Activated naive CD8-positive, alpha-beta T cell treated with anti-CD3 and anti-CD28 coated beads, Interleukin-2, amount 10 ng/mL, durations not matched to agents 7 days and 5 days (primary cell): Measurements from ENCODE around the gene METTL4. TPM values are rescaled to one million over a fixed set of nuclear protein-coding genes. Genes with fewer than 3 reads are reported as not detected.

Experiments used
- ATAC-seq: fragments of 150-1000 bp; cut with Tn5 transposase; one replicate; pipeline ENCODE4 v1.10.0; 2021; ENCODE audit warnings: low read depth, moderate library complexity
- POLR2A ChIA-PET: fragments of 350-600 bp; sonication (Branson Sonifier 250); formaldehyde crosslinking; loops from one replicate; lab custom pipeline; 2021; ENCODE audit warnings: antibody characterized with exemption; lab: Charles Lee
- DNase-seq: peaks from one replicate; pipeline ENCODE4 v3.0.0; 2021
- H3K27ac Mint-ChIP-seq: one replicate; pipeline ENCODE4 v1.8.0; 2022; ENCODE audit warnings: mild to moderate bottlenecking, mixed read lengths
- H3K27me3 Mint-ChIP-seq: one replicate; pipeline ENCODE4 v1.8.0; 2022; ENCODE audit warnings: mild to moderate bottlenecking, moderate library complexity, mixed read lengths
- H3K36me3 Mint-ChIP-seq: one replicate; pipeline ENCODE4 v1.8.0; 2021; ENCODE audit warnings: mild to moderate bottlenecking, mixed read lengths
- H3K4me1 Mint-ChIP-seq: one replicate; pipeline ENCODE4 v1.8.0; 2021; ENCODE audit warnings: mixed read lengths
- H3K4me3 Mint-ChIP-seq: one replicate; pipeline ENCODE4 v1.8.0; 2022; ENCODE audit warnings: mild to moderate bottlenecking, moderate library complexity, mixed read lengths
- H3K9me3 Mint-ChIP-seq: one replicate; pipeline ENCODE4 v1.8.0; 2021; ENCODE audit warnings: mixed read lengths
- total RNA-seq, 2 experiments: library from RNA; stranded (reverse); gene quantifications; one replicate each; pipeline ENCODE4 v1.2.3, GENCODE V29; 2021

The METTL4 gene
- 10 to 100 TPM; 22.7 to 25.8 TPM for total RNA-seq

DNA sequence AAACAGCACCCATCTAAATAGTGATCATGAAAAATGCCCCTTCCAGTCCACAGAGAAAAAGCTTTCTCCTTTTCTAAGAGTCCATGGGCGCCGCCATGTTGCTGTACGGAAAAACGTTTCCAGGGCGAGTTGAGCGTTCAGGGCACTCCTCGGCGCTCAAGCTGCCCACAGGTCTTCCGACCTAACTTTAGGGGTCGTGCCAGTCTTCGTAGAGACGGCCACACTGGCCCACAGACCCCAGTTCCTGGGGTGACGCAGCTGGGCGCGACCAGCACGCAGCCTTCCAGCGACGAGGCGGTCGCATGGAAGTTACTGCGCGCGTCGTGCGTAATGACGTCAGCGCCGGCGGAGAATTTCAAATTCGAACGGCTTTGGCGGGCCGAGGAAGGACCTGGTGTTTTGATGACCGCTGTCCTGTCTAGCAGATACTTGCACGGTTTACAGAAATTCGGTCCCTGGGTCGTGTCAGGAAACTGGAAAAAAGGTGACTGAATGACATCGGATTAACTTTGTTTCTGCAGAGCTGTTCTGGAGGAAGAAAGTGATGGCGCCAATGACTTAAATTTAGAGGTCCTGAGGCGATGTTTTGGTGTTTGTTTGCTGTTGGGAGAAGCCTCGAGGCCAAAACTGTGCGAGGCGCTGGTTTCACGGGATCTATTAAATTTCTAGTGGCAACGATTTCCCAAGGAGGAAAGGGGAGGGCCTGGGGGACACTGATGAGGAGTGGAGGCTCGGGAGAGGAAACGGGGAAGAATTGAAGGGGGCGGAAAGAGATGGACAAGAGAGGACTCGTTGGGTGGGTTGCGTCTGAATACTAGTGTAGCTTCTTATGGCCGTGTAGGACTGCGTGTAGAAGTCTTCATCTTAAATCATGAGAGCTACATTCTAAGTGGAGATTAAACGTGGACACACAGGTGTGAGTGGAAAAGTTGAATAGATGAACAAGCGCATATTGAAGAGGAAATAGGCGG is at the start of gene METTL4, which contains the start of gene NDC80:
TSS of gene METTL4 (minus strand) at position 306 of the 971 bp plus-strand sequence. CDS start 4,289 bp downstream, outside the sequence.
TSS of gene NDC80 (plus strand) at position 358 of the 971 bp plus-strand sequence. CDS start 1,429 bp downstream, outside the sequence.
- Mint-ChIP-seq H3K4me1 (peaks cover 39% of the 10 kb centered on the region), H3K27me3 (no peaks in the 10 kb centered on the region), H3K27ac (peak within 1 kb of the TSS; percentile 98), H3K36me3 (peaks cover 47% of the 10 kb centered on the region), H3K4me3 (peak within 1 kb of the TSS; percentile 100), H3K9me3 (no peaks in the 10 kb centered on the region)
- ATAC-seq = peak; percentile 79
- POLR2A ChIA-PET = interaction anchor here (0.6 to 7.5 kb wide), 12 partner anchors 9 to 1022 kb away, joined by 3 to 80 read pairs (median 6); partner anchors contain the start of gene SMCHD1
- peak; percentile 90 for DNase-seq

- POLR2A ChIA-PET = no interaction called here
- no peak overlapping the region for H3K4me3 Mint-ChIP-seq
- peaks cover 33% of the 10 kb centered on the region for H3K36me3 Mint-ChIP-seq
- no peaks in the 10 kb centered on the region for H3K4me1 Mint-ChIP-seq
- H3K27me3 Mint-ChIP-seq = no peaks in the 10 kb centered on the region
- ATAC-seq (no peak), DNase-seq (no peak)
- H3K27ac Mint-ChIP-seq = no peak overlapping the region
- no peaks in the 10 kb centered on the region for H3K9me3 Mint-ChIP-seq
Observed at GRCh38 chr18:2618009-2618408, 46.7 kb upstream of the METTL4 start.

DNA sequence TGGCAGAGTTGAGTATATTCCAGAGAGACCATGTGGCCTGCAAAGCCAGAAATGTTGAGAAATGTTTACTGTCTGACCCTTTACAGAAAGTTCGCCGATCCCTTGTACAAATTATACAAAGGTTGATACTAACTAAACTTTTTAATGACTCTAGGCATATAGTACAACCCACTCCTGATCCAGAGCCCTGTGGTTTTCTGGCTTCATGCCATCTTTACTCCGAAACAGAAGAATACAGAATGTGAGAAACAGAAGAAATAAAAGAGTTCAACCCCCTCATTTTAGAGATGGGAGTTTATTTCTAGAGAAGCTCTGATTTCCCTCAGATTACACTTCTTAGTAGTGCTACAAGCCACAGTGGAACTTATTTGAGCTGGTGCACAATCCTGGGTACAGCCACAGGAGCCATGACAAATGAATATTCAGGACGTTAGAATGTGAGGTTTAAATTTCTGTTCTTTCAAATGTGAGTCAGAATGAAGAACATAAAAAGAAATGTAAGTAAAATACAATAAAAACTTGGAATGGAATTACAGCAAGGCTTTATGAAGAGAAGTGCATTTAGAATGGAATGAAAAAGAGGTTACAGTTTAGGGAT is 46.2 kb upstream of the METTL4 start:
- POLR2A ChIA-PET = interaction anchor here (1.3 kb wide), 1 partner anchor 39 kb away, joined by 7 read pairs; the partner anchor contains the start of gene SMCHD1
- Mint-ChIP-seq H3K27me3 (no peaks in the 10 kb centered on the region), H3K9me3 (no peaks in the 10 kb centered on the region), H3K27ac (peak overlapping the region; percentile 25), H3K4me3 (no peak overlapping the region), H3K36me3 (peaks cover 38% of the 10 kb centered on the region), H3K4me1 (no peaks in the 10 kb centered on the region)
- ATAC-seq = no peak
- DNase-seq = no peak

DNA sequence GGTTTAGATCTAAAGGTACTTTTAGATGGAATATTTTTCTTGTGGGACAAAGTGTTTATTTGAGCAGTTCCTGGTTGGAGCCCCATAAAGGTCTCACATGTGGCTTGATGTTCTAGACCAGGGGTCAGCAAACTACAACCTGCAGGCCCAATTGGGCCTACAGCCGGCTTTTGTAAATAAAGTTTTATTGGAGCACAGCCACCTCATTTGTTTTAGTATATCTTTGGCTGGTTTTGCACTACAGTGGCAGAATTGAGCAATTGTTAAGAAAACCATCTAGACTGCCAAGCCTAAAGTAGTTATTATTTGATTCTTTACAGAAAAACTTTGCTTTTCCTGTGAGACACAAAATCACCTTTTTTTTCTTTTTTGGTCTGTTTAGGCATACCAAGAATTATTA is 41.7 kb upstream of the METTL4 start:
- Mint-ChIP-seq H3K4me3 (no peak overlapping the region), H3K4me1 (peaks cover 3% of the 10 kb centered on the region), H3K27me3 (no peaks in the 10 kb centered on the region), H3K36me3 (peaks cover 69% of the 10 kb centered on the region), H3K9me3 (no peaks in the 10 kb centered on the region), H3K27ac (no peak overlapping the region)
- no peak for DNase-seq
- ATAC-seq = no peak
- POLR2A ChIA-PET = interaction anchor here (0.5 kb wide), 1 partner anchor 28 kb away, joined by 3 read pairs; no protein-coding TSS in a partner anchor

GRCh38 chr18:2610549-2610948 is 39.2 kb upstream of the METTL4 start:
- peaks cover 8% of the 10 kb centered on the region for H3K4me1 Mint-ChIP-seq
- no peaks in the 10 kb centered on the region for H3K27me3 Mint-ChIP-seq
- no peaks in the 10 kb centered on the region for H3K9me3 Mint-ChIP-seq
- ATAC-seq = no peak
- H3K4me3 Mint-ChIP-seq = no peak overlapping the region
- H3K36me3 Mint-ChIP-seq = peaks cover 62% of the 10 kb centered on the region
- no peak overlapping the region for H3K27ac Mint-ChIP-seq
- no peak for DNase-seq
- POLR2A ChIA-PET = no interaction called here

DNA sequence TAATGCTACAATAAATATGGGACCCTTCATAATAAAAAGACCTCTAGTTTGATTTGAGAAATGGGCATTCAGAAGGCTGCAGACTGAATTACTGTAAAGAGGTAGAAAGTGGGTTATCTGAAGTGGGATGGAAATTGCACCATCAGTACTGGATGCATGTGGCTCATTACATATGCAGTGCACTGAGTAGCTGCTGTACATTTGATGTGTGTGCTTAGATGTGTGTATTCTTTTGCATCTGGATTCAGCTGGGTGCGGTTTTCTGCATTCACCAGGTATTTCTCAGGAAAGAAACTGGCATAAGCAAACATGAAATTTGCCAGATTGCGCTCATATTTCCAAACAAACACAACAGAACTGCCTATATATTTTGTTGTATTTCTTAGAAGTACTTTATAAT is 38.3 kb upstream of the METTL4 start:
- H3K36me3 Mint-ChIP-seq = peaks cover 59% of the 10 kb centered on the region
- no peak overlapping the region for H3K27ac Mint-ChIP-seq
- ATAC-seq (no peak), DNase-seq (no peak)
- POLR2A ChIA-PET = no interaction called here
- no peak overlapping the region for H3K4me3 Mint-ChIP-seq
- no peaks in the 10 kb centered on the region for H3K27me3 Mint-ChIP-seq
- H3K4me1 Mint-ChIP-seq = peaks cover 14% of the 10 kb centered on the region
- H3K9me3 Mint-ChIP-seq = no peaks in the 10 kb centered on the region

GRCh38 chr18:2606335-2606734 is 35.0 kb upstream of the METTL4 start:
- Mint-ChIP-seq H3K36me3 (peaks cover 51% of the 10 kb centered on the region), H3K27me3 (no peaks in the 10 kb centered on the region), H3K4me1 (peaks cover 28% of the 10 kb centered on the region), H3K4me3 (peak overlapping the region; percentile 66), H3K9me3 (no peaks in the 10 kb centered on the region), H3K27ac (peak overlapping the region; percentile 83)
- no peak for ATAC-seq
- DNase-seq = no peak
- POLR2A ChIA-PET = interaction anchor here (0.8 to 5.2 kb wide), 6 partner anchors 17 to 641 kb away, joined by 3 to 48 read pairs (median 9); partner anchors contain the start of genes METTL4, NDC80 and SMCHD1

- peaks cover 50% of the 10 kb centered on the region for H3K36me3 Mint-ChIP-seq
- ATAC-seq (peak; percentile 40), DNase-seq (no peak)
- H3K9me3 Mint-ChIP-seq = no peaks in the 10 kb centered on the region
- no peaks in the 10 kb centered on the region for H3K27me3 Mint-ChIP-seq
- POLR2A ChIA-PET = interaction anchor here (1.6 to 5.2 kb wide), 2 partner anchors 34 to 53 kb away, joined by 4 to 48 read pairs; partner anchors contain the start of gene SMCHD1
- peak overlapping the region; percentile 52 for H3K27ac Mint-ChIP-seq
- H3K4me1 Mint-ChIP-seq = peaks cover 31% of the 10 kb centered on the region
- H3K4me3 Mint-ChIP-seq = no peak overlapping the region
Observed at GRCh38 chr18:2602844-2603243, 31.5 kb upstream of the METTL4 start.

GRCh38 chr18:2597639-2598038 is 26.3 kb upstream of the METTL4 start:
- POLR2A ChIA-PET = no interaction called here
- Mint-ChIP-seq H3K9me3 (peaks cover 4% of the 10 kb centered on the region), H3K4me3 (peak overlapping the region; percentile 10), H3K27ac (peak overlapping the region; percentile 77), H3K4me1 (peaks cover 21% of the 10 kb centered on the region), H3K27me3 (no peaks in the 10 kb centered on the region), H3K36me3 (peaks cover 61% of the 10 kb centered on the region)
- DNase-seq (no peak), ATAC-seq (peak; percentile 54)

- H3K4me1 Mint-ChIP-seq = peaks cover 39% of the 10 kb centered on the region
- H3K4me3 Mint-ChIP-seq = peak overlapping the region; percentile 81
- peaks cover 1% of the 10 kb centered on the region for H3K9me3 Mint-ChIP-seq
- DNase-seq = no peak
- ATAC-seq = peak; percentile 35
- H3K27ac Mint-ChIP-seq = peak overlapping the region; percentile 98
- H3K36me3 Mint-ChIP-seq = peaks cover 66% of the 10 kb centered on the region
- H3K27me3 Mint-ChIP-seq = no peaks in the 10 kb centered on the region
- POLR2A ChIA-PET = interaction anchor here (1.6 to 5.9 kb wide), 4 partner anchors 16 to 66 kb away, joined by 4 to 59 read pairs (median 20); partner anchors contain the start of genes METTL4, NDC80 and SMCHD1
Observed at GRCh38 chr18:2590303-2590702, 19.0 kb upstream of the METTL4 start.

DNA sequence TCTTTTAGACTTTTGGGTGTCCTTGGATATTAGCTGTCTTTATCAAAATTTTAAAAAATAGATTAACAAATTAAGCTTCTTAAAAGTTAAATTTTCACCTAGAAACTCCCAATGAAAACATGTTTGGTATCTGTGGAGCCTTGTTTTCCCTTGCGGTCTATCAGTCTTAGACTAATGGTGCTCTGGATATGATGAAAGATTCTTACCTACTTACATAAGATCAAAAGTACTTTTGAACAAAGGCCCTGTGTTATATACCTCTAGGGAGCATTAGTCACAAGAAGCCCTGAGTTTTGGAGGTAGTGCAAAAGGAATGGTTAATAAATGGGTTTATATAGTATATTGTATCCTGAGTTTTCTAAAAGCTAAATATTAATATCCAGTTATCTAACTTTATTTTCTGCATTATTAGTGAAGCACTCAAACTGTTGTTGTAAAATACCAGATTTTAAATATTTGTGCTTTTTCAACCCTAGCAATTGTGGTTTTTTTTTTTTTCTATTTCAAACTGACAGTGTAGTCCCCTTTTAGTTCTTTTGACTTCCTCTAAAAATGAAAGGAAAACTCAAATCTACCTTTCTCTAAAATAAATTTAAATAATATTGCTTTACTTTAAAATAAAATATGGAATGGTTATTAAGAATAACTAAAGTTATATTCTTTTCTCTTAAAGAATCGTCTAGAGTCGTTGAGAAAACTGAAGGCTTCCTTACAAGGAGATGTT is 18.2 kb upstream of the METTL4 start:
- peaks cover 40% of the 10 kb centered on the region for H3K4me1 Mint-ChIP-seq
- H3K36me3 Mint-ChIP-seq = peaks cover 66% of the 10 kb centered on the region
- POLR2A ChIA-PET = interaction anchor here (0.5 to 5.9 kb wide), 8 partner anchors 10 to 658 kb away, joined by 3 to 59 read pairs (median 6); partner anchors contain the start of genes METTL4, MYL12A, NDC80 and SMCHD1
- H3K9me3 Mint-ChIP-seq = no peaks in the 10 kb centered on the region
- peak overlapping the region; percentile 98 for H3K27ac Mint-ChIP-seq
- no peaks in the 10 kb centered on the region for H3K27me3 Mint-ChIP-seq
- no peak for DNase-seq
- peak; percentile 83 for ATAC-seq
- peak overlapping the region; percentile 83 for H3K4me3 Mint-ChIP-seq

- H3K9me3 Mint-ChIP-seq = no peaks in the 10 kb centered on the region
- peaks cover 62% of the 10 kb centered on the region for H3K36me3 Mint-ChIP-seq
- DNase-seq (no peak), ATAC-seq (no peak)
- POLR2A ChIA-PET = interaction anchor here (0.5 to 5.9 kb wide), 7 partner anchors 9 to 659 kb away, joined by 3 to 59 read pairs (median 4); partner anchors contain the start of genes METTL4, MYL12A, NDC80 and SMCHD1
- H3K27ac Mint-ChIP-seq = peak overlapping the region; percentile 97
- peaks cover 40% of the 10 kb centered on the region for H3K4me1 Mint-ChIP-seq
- H3K27me3 Mint-ChIP-seq = no peaks in the 10 kb centered on the region
- peak overlapping the region; percentile 83 for H3K4me3 Mint-ChIP-seq
Observed at GRCh38 chr18:2588666-2589344, 17.5 kb upstream of the METTL4 start.
